GM23338 (cell line): Measurements from ENCODE around the gene SELPLG. TPM values are rescaled to one million over a fixed set of nuclear protein-coding genes. Genes with fewer than 3 reads are reported as not detected.
A peak's percentile ranks its signal among the peaks of the same experiment; 100 is the strongest.

Source experiments
- ATAC-seq: fragments of 200-7000 bp; cut with Tn5 transposase; 3 replicates; pipeline ENCODE4 v1.9.1; 2020
- DNase-seq: peaks from one replicate; pipeline ENCODE4 v3.0.0-alpha.2; 2015; ENCODE audit warnings: low spot score
- H2AFZ ChIP-seq: fragments of 200-600 bp; sonication (generic); 2 replicates; pipeline ENCODE4 v1.8.0; 2016; ENCODE audit warnings: antibody characterized with exemption, mild to moderate bottlenecking, moderate library complexity
- H3F3A ChIP-seq: fragments of 200-600 bp; sonication (generic); replicated peaks from 2 replicates; pipeline ENCODE4 v1.8.0; 2017; ENCODE audit warnings: antibody characterized with exemption, mixed run types, low read depth
- H3K27ac ChIP-seq: fragments of 200-600 bp; sonication (generic); 2 replicates; pipeline ENCODE4 v1.6.1; 2016; ENCODE audit warnings: low read depth
- H3K27me3 ChIP-seq: fragments of 200-600 bp; sonication (generic); 2 replicates; pipeline ENCODE4 v1.8.0; 2016; ENCODE audit warnings: mild to moderate bottlenecking, mixed run types, moderate library complexity; ENCODE audit not compliant: insufficient read depth
- H3K36me3 ChIP-seq: fragments of 200-600 bp; sonication (generic); 2 replicates; pipeline ENCODE4 v1.8.0; 2016; ENCODE audit warnings: mild to moderate bottlenecking; ENCODE audit not compliant: insufficient read depth
- H3K4me1 ChIP-seq: fragments of 200-600 bp; sonication (generic); 2 replicates; pipeline ENCODE4 v1.8.0; 2016; ENCODE audit warnings: mild to moderate bottlenecking, moderate library complexity; ENCODE audit not compliant: insufficient read depth
- H3K4me2 ChIP-seq: fragments of 200-600 bp; sonication (generic); 2 replicates; pipeline ENCODE4 v1.7.1; 2017; ENCODE audit warnings: mixed run types
- H3K4me3 ChIP-seq: fragments of 200-600 bp; sonication (generic); 2 replicates; pipeline ENCODE4 v1.6.1; 2016; ENCODE audit warnings: mixed run types
- H3K79me2 ChIP-seq: fragments of 200-600 bp; sonication (generic); replicated peaks from 2 replicates; pipeline ENCODE4 v1.8.0; 2017; ENCODE audit warnings: mild to moderate bottlenecking; ENCODE audit not compliant: insufficient read depth
- H3K9me2 ChIP-seq: fragments of 200-600 bp; sonication (generic); 2 replicates; pipeline ENCODE4 v1.8.0; 2017; ENCODE audit not compliant: insufficient read depth
- H4K20me1 ChIP-seq: fragments of 200-600 bp; sonication (generic); replicated peaks from 2 replicates; pipeline ENCODE4 v1.8.0; 2017; ENCODE audit warnings: mild to moderate bottlenecking; ENCODE audit not compliant: insufficient read depth
- H3K27ac Mint-ChIP-seq: 2 replicates; pipeline ENCODE4 v1.8.0; 2020; ENCODE audit warnings: inconsistent platforms, mild to moderate bottlenecking, moderate library complexity, mixed read lengths
- H3K27me3 Mint-ChIP-seq: 3 replicates; pipeline ENCODE4 v1.8.0; 2022; ENCODE audit warnings: low read depth, mild to moderate bottlenecking, moderate library complexity, mixed read lengths, inconsistent platforms; ENCODE audit not compliant: insufficient read depth, poor library complexity
- H3K36me3 Mint-ChIP-seq: 3 replicates; pipeline ENCODE4 v1.8.0; 2021; ENCODE audit warnings: low read depth, mild to moderate bottlenecking, inconsistent platforms, moderate library complexity, mixed read lengths
- H3K4me1 Mint-ChIP-seq: 3 replicates; pipeline ENCODE4 v1.8.0; 2020; ENCODE audit warnings: mild to moderate bottlenecking, inconsistent platforms, mixed read lengths
- H3K4me3 Mint-ChIP-seq: 3 replicates; pipeline ENCODE4 v1.8.0; 2021; ENCODE audit warnings: moderate library complexity, mild to moderate bottlenecking, inconsistent platforms, mixed read lengths
- H3K9me3 Mint-ChIP-seq: 3 replicates; pipeline ENCODE4 v1.8.0; 2020; ENCODE audit warnings: moderate library complexity, mild to moderate bottlenecking, inconsistent platforms, mixed read lengths
- EZH2 ChIP-seq: fragments of 200-600 bp; sonication (generic); IDR thresholded peaks from one replicate; pipeline ENCODE4 v1.8.0; 2017; ENCODE audit warnings: antibody characterized with exemption, mild to moderate bottlenecking, low read depth; ENCODE audit not compliant: unreplicated experiment
- EZH2phosphoT487 ChIP-seq: fragments of 200-600 bp; sonication (generic); IDR thresholded peaks from one replicate; pipeline ENCODE4 v1.8.1; 2018; ENCODE audit warnings: antibody characterized with exemption; ENCODE audit not compliant: unreplicated experiment
- JUNB ChIP-seq: IDR thresholded peaks from one replicate; pipeline ENCODE4 v1.6.1; 2016; ENCODE audit warnings: antibody characterized with exemption; ENCODE audit not compliant: unreplicated experiment
- NANOG ChIP-seq: IDR thresholded peaks from 2 replicates; pipeline ENCODE4 v1.6.1; 2016; ENCODE audit warnings: antibody characterized with exemption, borderline replicate concordance
- POLR2AphosphoS5 ChIP-seq: IDR thresholded peaks from 2 replicates; pipeline ENCODE4 v1.6.1; 2016; ENCODE audit warnings: antibody characterized with exemption, low read depth
- STAT1 ChIP-seq: IDR thresholded peaks from one replicate; pipeline ENCODE4 v1.6.1; 2016; ENCODE audit warnings: antibody characterized with exemption; ENCODE audit not compliant: unreplicated experiment
- ZNF114 ChIP-seq: fragments of 250-450 bp; sonication (Bioruptor Pico); IDR thresholded peaks from 2 replicates; pipeline ENCODE4 v1.5.0; 2020; ENCODE audit warnings: mild to moderate bottlenecking, moderate library complexity
- ZNF331 ChIP-seq: fragments of 250-450 bp; sonication (Bioruptor Pico); IDR thresholded peaks from 2 replicates; pipeline ENCODE4 v1.5.0; 2020; ENCODE audit warnings: low read depth, mild to moderate bottlenecking, moderate library complexity
- polyA plus RNA-seq: library from polyadenylated mRNA; unstranded; fragments of >200 nt; fragmentation: Nextera tagmentation; extraction: Ambion mirVana; gene quantifications from 2 replicates; pipeline ENCODE4 v1.2.1, GENCODE V29; 2016
- total RNA-seq: library from RNA; depleted of rRNA; stranded (reverse); fragments of >200 nt; shearing (Covaris generic); gene quantifications from 2 replicates; pipeline ENCODE4 v1.2.3, GENCODE V29; 2014
- TF ChIP-seq, protein P1 (sequence below): fragments of 250-450 bp; sonication (Bioruptor Pico); IDR thresholded peaks from 2 replicates; pipeline ENCODE4 v1.5.0; 2020; ENCODE audit warnings: mild to moderate bottlenecking, moderate library complexity
- TF ChIP-seq, protein P2 (sequence below): IDR thresholded peaks from 2 replicates; pipeline ENCODE4 v1.6.1; 2016; ENCODE audit warnings: antibody characterized with exemption
- TF ChIP-seq, protein P3 (sequence below), 2 experiments: fragments of 200-600 bp in 1 of 2; sonication (generic) in 1 of 2; conservative IDR thresholded peaks; 2 replicates each; pipeline versions ENCODE4 v1.5.1 to v1.6.1; 2016 to 2017; ENCODE audit warnings: antibody characterized with exemption in 2 of 2, low read depth in 2 of 2, mild to moderate bottlenecking in 2 of 2, moderate library complexity in 1 of 2
- TF ChIP-seq, protein P4 (sequence below): IDR thresholded peaks from one replicate; pipeline ENCODE4 v1.6.1; 2018; ENCODE audit warnings: antibody characterized with exemption; ENCODE audit not compliant: unreplicated experiment

SELPLG gene
- total and polyA plus RNA-seq, 2 experiments from 2014 or later: 0.16 to 0.56 TPM

DNA sequence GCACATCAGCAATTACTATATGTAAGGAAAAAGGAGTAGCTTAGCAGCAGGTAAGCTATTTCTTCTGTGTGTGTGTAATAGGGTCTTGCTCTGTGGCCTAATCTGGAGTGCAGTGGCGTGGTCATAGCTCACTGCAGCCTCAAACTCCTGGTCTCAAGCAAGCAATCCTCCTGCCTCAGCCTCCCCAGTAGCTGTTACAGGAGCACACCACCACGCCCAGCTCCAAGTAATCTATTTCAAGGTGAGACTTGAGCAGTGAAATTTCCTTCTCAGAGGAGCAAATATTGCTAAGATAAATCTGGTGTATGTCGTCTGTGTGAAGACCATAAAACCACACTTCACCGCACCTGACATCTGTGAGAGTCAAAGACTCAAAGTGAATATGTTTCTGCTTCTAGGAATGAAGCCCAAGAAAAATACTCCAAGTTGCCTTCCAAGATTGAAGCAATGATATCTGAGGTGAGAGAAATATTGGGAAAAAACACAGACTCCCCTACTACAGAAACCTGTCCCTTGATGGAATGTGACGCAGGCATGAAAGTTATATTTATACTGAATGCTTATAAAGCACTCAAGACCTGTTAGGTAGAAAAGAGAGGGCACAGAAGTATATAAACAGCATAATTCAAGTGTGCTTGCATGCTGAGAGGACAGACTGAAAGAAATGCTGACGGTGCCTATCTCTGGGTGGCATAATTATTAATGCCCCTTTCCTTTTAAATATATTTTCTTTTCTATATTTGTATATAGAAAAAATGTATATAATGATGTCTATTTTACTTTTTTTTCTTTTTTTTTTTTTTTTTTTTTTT is 2.5 kb upstream of the SELPLG start:
- H3K9me3 Mint-ChIP-seq: no peaks in the 10 kb centered on the region
- peaks cover 54% of the 10 kb centered on the region for H3K4me1 Mint-ChIP-seq
- Histone ChIP-seq H3K4me1 (peaks cover 44% of the 10 kb centered on the region), H2AFZ (peak overlapping the region; percentile 93; the same call in 1 of the 2 replicates), H3K27me3 (no peaks in the 10 kb centered on the region), H4K20me1 (no peaks in the 10 kb centered on the region), H3K9me2 (peaks cover 4% of the 10 kb centered on the region; the same call in 1 of the 2 replicates), H3K4me2 (peak overlapping the region; percentile 49; the same call in 1 of the 2 replicates), H3F3A (0 out of 2 replicates have a peak, but pooled peaks cover 8% of the 10 kb centered on the region), H3K27ac (no peak overlapping the region), H3K79me2 (no peaks in the 10 kb centered on the region), H3K4me3 (no peak overlapping the region), H3K36me3 (no peaks in the 10 kb centered on the region)
- DNase-seq (no peak), ATAC-seq (no peak)
- TF ChIP-seq EZH2 (no peak), STAT1 (no peak), EZH2phosphoT487 (no peak), ZNF114 (CRISPR knock-in tag) (no peak), NANOG (no peak), ZNF331 (no peak), JUNB (no peak), POLR2AphosphoS5 (no peak)
- TF ChIP-seq, protein P1, sequence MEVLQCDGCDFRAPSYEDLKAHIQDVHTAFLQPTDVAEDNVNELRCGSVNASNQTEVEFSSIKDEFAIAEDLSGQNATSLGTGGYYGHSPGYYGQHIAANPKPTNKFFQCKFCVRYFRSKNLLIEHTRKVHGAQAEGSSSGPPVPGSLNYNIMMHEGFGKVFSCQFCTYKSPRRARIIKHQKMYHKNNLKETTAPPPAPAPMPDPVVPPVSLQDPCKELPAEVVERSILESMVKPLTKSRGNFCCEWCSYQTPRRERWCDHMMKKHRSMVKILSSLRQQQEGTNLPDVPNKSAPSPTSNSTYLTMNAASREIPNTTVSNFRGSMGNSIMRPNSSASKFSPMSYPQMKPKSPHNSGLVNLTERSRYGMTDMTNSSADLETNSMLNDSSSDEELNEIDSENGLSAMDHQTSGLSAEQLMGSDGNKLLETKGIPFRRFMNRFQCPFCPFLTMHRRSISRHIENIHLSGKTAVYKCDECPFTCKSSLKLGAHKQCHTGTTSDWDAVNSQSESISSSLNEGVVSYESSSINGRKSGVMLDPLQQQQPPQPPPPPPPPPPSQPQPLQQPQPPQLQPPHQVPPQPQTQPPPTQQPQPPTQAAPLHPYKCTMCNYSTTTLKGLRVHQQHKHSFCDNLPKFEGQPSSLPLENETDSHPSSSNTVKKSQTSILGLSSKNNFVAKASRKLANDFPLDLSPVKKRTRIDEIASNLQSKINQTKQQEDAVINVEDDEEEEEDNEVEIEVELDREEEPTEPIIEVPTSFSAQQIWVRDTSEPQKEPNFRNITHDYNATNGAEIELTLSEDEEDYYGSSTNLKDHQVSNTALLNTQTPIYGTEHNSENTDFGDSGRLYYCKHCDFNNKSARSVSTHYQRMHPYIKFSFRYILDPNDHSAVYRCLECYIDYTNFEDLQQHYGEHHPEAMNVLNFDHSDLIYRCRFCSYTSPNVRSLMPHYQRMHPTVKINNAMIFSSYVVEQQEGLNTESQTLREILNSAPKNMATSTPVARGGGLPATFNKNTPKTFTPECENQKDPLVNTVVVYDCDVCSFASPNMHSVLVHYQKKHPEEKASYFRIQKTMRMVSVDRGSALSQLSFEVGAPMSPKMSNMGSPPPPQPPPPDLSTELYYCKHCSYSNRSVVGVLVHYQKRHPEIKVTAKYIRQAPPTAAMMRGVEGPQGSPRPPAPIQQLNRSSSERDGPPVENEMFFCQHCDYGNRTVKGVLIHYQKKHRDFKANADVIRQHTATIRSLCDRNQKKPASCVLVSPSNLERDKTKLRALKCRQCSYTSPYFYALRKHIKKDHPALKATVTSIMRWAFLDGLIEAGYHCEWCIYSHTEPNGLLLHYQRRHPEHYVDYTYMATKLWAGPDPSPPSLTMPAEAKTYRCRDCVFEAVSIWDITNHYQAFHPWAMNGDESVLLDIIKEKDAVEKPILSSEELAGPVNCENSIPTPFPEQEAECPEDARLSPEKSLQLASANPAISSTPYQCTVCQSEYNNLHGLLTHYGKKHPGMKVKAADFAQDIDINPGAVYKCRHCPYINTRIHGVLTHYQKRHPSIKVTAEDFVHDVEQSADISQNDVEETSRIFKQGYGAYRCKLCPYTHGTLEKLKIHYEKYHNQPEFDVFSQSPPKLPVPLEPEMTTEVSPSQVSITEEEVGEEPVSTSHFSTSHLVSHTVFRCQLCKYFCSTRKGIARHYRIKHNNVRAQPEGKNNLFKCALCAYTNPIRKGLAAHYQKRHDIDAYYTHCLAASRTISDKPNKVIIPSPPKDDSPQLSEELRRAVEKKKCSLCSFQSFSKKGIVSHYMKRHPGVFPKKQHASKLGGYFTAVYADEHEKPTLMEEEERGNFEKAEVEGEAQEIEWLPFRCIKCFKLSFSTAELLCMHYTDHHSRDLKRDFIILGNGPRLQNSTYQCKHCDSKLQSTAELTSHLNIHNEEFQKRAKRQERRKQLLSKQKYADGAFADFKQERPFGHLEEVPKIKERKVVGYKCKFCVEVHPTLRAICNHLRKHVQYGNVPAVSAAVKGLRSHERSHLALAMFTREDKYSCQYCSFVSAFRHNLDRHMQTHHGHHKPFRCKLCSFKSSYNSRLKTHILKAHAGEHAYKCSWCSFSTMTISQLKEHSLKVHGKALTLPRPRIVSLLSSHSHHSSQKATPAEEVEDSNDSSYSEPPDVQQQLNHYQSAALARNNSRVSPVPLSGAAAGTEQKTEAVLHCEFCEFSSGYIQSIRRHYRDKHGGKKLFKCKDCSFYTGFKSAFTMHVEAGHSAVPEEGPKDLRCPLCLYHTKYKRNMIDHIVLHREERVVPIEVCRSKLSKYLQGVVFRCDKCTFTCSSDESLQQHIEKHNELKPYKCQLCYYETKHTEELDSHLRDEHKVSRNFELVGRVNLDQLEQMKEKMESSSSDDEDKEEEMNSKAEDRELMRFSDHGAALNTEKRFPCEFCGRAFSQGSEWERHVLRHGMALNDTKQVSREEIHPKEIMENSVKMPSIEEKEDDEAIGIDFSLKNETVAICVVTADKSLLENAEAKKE: no peak
- TF ChIP-seq, protein P2, sequence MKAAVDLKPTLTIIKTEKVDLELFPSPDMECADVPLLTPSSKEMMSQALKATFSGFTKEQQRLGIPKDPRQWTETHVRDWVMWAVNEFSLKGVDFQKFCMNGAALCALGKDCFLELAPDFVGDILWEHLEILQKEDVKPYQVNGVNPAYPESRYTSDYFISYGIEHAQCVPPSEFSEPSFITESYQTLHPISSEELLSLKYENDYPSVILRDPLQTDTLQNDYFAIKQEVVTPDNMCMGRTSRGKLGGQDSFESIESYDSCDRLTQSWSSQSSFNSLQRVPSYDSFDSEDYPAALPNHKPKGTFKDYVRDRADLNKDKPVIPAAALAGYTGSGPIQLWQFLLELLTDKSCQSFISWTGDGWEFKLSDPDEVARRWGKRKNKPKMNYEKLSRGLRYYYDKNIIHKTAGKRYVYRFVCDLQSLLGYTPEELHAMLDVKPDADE: no peak
- TF ChIP-seq, protein P3, sequence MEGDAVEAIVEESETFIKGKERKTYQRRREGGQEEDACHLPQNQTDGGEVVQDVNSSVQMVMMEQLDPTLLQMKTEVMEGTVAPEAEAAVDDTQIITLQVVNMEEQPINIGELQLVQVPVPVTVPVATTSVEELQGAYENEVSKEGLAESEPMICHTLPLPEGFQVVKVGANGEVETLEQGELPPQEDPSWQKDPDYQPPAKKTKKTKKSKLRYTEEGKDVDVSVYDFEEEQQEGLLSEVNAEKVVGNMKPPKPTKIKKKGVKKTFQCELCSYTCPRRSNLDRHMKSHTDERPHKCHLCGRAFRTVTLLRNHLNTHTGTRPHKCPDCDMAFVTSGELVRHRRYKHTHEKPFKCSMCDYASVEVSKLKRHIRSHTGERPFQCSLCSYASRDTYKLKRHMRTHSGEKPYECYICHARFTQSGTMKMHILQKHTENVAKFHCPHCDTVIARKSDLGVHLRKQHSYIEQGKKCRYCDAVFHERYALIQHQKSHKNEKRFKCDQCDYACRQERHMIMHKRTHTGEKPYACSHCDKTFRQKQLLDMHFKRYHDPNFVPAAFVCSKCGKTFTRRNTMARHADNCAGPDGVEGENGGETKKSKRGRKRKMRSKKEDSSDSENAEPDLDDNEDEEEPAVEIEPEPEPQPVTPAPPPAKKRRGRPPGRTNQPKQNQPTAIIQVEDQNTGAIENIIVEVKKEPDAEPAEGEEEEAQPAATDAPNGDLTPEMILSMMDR (conservative IDR thresholded peaks at IDR 0.05; ENCODE audit: low read depth in 2 of 2): no peak
- TF ChIP-seq, protein P4, sequence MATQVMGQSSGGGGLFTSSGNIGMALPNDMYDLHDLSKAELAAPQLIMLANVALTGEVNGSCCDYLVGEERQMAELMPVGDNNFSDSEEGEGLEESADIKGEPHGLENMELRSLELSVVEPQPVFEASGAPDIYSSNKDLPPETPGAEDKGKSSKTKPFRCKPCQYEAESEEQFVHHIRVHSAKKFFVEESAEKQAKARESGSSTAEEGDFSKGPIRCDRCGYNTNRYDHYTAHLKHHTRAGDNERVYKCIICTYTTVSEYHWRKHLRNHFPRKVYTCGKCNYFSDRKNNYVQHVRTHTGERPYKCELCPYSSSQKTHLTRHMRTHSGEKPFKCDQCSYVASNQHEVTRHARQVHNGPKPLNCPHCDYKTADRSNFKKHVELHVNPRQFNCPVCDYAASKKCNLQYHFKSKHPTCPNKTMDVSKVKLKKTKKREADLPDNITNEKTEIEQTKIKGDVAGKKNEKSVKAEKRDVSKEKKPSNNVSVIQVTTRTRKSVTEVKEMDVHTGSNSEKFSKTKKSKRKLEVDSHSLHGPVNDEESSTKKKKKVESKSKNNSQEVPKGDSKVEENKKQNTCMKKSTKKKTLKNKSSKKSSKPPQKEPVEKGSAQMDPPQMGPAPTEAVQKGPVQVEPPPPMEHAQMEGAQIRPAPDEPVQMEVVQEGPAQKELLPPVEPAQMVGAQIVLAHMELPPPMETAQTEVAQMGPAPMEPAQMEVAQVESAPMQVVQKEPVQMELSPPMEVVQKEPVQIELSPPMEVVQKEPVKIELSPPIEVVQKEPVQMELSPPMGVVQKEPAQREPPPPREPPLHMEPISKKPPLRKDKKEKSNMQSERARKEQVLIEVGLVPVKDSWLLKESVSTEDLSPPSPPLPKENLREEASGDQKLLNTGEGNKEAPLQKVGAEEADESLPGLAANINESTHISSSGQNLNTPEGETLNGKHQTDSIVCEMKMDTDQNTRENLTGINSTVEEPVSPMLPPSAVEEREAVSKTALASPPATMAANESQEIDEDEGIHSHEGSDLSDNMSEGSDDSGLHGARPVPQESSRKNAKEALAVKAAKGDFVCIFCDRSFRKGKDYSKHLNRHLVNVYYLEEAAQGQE: no peak
- peaks cover 11% of the 10 kb centered on the region for H3K27me3 Mint-ChIP-seq
- H3K36me3 Mint-ChIP-seq: no peaks in the 10 kb centered on the region
- no peak overlapping the region for H3K4me3 Mint-ChIP-seq
- H3K27ac Mint-ChIP-seq: no peak overlapping the region
